ENCODE results near the gene ZSCAN23.

- no peak for TF ChIP-seq CTCF (IDR thresholded peaks at IDR 0.05; ENCODE audit: insufficient read depth, low read length, poor library complexity, severe bottlenecking)
- TF ChIP-seq EZH2phosphoT487 (conservative IDR thresholded peaks at IDR 0.05; ENCODE audit: low read length) = no peak
Observed at GRCh38 chr6:28480253-28480932, 37.1 kb upstream of the ZSCAN23 start.
